Stomach (tissue), 4 donors: Measurements from ENCODE around the gene C1orf87.

Experiments
- CTCF ChIP-seq, 7 experiments: fragments of 450-650 bp in 4 of 7; fragments of 200-600 bp in 3 of 7; sonication (generic) in 3 of 7; IDR thresholded peaks; one replicate each; pipeline ENCODE4 v1.5.1; 2016 to 2019; ENCODE audit warnings: antibody characterized with exemption in 7 of 7, control low read depth in 2 of 7, mild to moderate bottlenecking in 1 of 7
- EP300 ChIP-seq: sonication (generic); formaldehyde crosslinking; IDR thresholded peaks from one replicate; pipeline ENCODE4 v1.6.1; 2017; ENCODE audit warnings: antibody characterized with exemption
- POLR2A ChIP-seq, 4 donors: fragments of 450-650 bp; IDR thresholded peaks; one replicate each; pipeline ENCODE4 v1.6.1; 2016; ENCODE audit warnings: antibody characterized with exemption in 4 of 4, control low read depth in 2 of 4, mild to moderate bottlenecking in 1 of 4, moderate library complexity in 1 of 4
- POLR2AphosphoS5 ChIP-seq, 3 donors: sonication (generic); formaldehyde crosslinking; IDR thresholded peaks; one replicate each; pipeline ENCODE4 v1.6.1; 2016; ENCODE audit warnings: antibody characterized with exemption in 3 of 3

- no peak for TF ChIP-seq CTCF (IDR thresholded peaks at IDR 0.05)
- TF ChIP-seq POLR2AphosphoS5 (IDR thresholded peaks at IDR 0.05), result peak in 2 of 3 donors; percentile 21 to 53
- TF ChIP-seq EP300, result no peak
- no peak for TF ChIP-seq POLR2A (IDR thresholded peaks at IDR 0.05)
Measured at GRCh38 chr1:60102267-60103061, 28.9 kb upstream of the C1orf87 start.
